Limb (tissue), 2 donors: ENCODE data around the gene PRLH.

Experiments
- DNase-seq, 2 donors: peaks; one replicate each; pipeline ENCODE4 v3.0.0-alpha.2; 2016; ENCODE audit errors: extremely low spot score in 2 of 2

The PRLH gene

GRCh38 chr2:237566401-237567235 lies at the start of gene PRLH:
Gene PRLH, plus strand, starts transcription at chr2:237566574. Its CDS starts 0 bp downstream, at chr2:237566574.
- no peak for DNase-seq

GRCh38 chr2:237517163-237517562 lies 49.2 kb upstream of the PRLH start:
- no peak for DNase-seq

GRCh38 chr2:237517990-237518389 lies 48.4 kb upstream of the PRLH start:
- no peak for DNase-seq

- DNase-seq: no peak
Observed at GRCh38 chr2:237519506-237520245, 46.7 kb upstream of the PRLH start.

DNA sequence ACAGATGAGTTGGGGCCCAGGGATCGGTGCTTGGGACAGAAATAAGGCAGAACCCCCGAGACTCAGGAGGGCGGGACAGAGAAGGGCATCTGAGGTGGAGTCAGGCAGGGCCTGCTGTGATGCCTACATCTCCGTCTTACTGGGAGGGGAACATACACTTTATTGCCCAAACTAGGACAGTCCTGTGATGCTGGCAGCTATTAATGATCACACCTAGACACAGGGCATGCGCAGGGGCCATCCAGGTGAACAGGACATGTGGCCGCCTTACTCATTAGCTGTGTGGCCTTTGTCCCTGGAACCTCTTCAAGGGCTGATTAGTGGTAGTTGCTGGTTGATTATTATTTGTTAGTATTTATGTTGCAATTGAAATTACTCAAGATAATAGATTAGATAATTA lies 46.1 kb upstream of the PRLH start:
- DNase-seq: no peak

- DNase-seq: no peak
Observed at GRCh38 chr2:237524631-237525030, 41.7 kb upstream of the PRLH start.

GRCh38 chr2:237525559-237526157 lies 40.7 kb upstream of the PRLH start:
- no peak for DNase-seq

- no peak for DNase-seq
Observed at GRCh38 chr2:237527233-237527632, 39.1 kb upstream of the PRLH start.

DNA sequence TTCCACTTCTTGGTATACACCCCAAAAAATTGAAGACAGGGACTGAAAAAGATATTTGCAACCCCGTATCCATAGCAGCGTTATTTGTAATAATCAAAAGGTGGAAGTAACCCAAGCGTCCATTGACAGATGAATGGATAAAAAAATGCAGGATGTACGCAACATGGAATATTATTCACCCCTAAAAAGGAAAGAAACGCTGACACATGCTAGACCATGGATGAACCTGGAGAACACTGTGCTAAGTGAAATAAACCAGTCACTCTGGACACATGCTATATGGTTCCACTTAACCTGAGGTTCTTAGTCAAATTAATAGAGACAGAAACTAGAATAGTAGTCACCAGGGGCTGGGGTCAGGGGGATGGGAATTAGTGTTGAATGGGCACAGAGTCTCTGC lies 38.6 kb upstream of the PRLH start:
- DNase-seq: no peak

- no peak for DNase-seq
Observed at GRCh38 chr2:237529452-237530402, 36.6 kb upstream of the PRLH start.

- DNase-seq: no peak
Observed at GRCh38 chr2:237530472-237531433, 35.6 kb upstream of the PRLH start.

GRCh38 chr2:237532160-237532559 lies 34.2 kb upstream of the PRLH start:
- DNase-seq: no peak

DNA sequence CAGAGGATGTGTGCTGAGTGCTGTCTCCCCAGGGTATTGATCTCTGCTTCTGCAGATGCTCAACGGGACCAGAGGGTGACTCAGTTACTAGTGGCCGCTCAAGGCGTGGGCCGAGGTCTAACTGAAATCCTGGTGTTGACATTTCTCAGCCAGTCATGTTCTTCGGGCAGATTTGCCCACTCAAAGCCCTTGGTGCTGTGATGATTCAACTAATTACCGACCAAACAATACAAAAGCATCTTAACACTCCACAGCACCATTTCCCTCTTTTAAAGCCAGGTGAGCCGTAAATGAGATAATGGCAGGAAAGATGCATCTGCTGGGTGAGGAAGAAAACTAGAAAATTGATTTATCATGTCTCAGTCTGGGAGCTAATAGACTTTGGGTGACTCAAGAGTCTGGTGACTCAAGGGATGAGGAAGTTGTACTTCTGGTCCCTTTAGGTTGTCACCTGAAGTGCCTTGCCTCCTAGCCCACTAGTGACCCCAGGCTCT lies 32.7 kb upstream of the PRLH start:
- no peak for DNase-seq

DNA sequence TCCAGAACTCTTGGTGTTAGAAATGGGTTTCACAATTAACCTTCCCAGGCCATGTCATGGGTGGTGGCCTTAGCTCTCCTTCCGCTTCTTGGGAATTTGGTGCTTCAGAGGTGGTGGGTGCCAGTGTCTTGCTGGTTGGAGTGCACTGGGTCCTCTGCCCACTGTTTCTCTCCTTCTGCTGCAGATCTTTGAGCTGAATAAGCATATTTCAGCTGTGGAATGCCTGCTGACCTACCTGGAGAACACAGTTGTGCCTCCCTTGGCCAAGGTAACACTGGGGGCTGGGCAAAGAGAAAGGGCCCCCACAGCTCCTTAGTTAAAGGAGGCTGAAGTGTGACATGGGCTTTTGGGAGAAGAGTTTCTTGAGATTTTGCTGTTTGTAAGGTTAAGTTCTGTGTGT lies 32.0 kb upstream of the PRLH start:
- no peak for DNase-seq

DNA sequence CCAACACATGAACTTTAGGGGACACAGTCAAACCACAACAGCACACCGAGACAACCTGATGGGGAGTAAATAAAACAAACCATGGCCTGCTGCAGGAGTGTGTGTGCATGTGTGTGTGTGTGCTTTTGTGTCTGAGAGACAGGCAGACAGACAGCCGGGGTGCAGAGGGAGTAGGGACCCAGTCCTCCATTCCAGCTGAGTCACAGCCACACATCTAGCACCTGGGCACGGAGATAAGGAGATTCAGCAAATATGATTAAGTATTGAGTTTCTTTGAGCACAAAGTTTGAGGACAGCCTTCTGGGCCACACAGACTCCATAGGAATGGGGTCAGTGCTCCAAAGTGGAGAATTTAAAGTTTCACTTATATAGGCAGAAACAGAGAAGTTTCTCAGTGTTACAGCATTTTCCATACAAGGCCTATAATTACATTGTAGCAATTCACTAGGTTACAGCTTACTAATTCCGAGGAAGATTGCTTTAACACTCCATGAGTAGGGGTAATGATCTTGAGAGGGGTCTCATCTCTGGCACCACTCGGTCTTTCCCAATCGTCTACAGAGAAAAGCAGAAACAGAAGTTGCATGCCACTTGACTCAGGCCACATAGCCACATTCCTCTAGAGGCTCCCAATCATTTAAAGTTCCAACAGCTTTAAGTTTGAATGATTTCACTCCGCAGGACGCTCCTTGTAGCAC lies 30.8 kb upstream of the PRLH start:
- DNase-seq: no peak

DNA sequence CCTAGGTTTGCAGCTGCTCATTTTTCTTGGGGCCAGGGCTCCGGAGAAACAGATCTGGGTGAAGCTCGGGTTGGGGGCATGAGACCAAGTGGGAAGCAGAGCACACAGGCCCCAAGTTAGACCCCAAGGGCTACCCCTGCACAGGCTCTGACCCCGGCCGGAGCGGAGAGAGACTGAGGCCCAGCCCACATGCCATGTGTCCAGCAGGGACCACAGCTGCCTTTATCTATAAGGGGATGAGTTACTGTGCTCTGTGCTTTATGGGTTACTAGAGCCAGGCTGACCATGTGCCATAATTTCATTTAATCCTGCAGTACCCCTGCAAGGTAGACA lies 30.3 kb upstream of the PRLH start:
- no peak for DNase-seq

- DNase-seq: no peak
Observed at GRCh38 chr2:237536617-237537016, 29.8 kb upstream of the PRLH start.

- DNase-seq: no peak
Observed at GRCh38 chr2:237538001-237538720, 28.2 kb upstream of the PRLH start.

GRCh38 chr2:237538901-237539300 lies 27.5 kb upstream of the PRLH start:
- no peak for DNase-seq
